Activated CD8-positive, alpha-beta memory T cell treated with anti-CD3 and anti-CD28 coated beads for 36 hours (primary cell): Measurements from ENCODE around the gene CCDC30. TPM values are rescaled to one million over a fixed set of nuclear protein-coding genes. Genes with fewer than 3 reads are reported as not detected.
"Not testable (repeated sequence)": the region's sequence is repeated elsewhere in the genome, so short reads cannot be mapped to it uniquely, and the experiment has no call there.

Source experiments
- CTCF ChIA-PET: fragments of 350-600 bp; sonication (Branson Sonifier 250); formaldehyde crosslinking; loops from one replicate; lab custom pipeline; 2021; ENCODE audit warnings: antibody characterized with exemption; lab: Charles Lee
- POLR2A ChIA-PET: fragments of 350-600 bp; sonication (Branson Sonifier 250); formaldehyde crosslinking; loops from one replicate; lab custom pipeline; 2021; ENCODE audit warnings: antibody characterized with exemption; lab: Charles Lee
- total RNA-seq, 2 experiments: library from RNA; stranded (reverse); gene quantifications; one replicate each; pipeline ENCODE4 v1.2.3, GENCODE V29; 2021

CCDC30 gene
- total RNA-seq, 2 experiments from 2014 or later: 1.8 to 1.9 TPM

DNA sequence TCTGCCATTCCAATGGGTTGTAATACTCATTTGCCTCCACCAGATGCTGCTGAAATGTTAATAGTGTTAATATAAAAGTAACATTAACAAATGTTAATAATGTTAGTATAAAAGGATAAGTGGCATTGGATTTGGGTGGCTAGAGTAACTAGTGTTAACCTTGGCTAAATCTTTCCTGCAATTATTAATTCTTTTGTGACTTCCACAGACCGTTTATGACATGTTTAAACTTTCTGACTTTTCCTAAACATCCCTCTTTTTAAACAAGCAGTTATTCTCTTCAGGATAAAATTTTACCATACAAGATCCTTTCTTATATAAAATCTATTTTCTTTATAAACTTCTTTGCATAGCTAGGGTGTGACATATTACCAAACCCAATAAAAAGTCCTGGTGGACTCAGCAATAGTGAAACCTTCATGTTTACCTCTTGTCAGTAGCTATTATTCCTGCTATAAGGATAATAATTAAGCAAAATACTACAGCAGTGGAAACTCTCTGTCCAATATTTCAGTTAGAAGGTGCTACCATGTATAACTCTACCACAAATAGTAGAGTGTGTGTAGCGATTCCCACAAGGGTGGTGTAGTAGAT lies 41.5 kb downstream of the CCDC30 start:
- ChIA-PET POLR2A (no interaction called here), CTCF (no interaction called here)

DNA sequence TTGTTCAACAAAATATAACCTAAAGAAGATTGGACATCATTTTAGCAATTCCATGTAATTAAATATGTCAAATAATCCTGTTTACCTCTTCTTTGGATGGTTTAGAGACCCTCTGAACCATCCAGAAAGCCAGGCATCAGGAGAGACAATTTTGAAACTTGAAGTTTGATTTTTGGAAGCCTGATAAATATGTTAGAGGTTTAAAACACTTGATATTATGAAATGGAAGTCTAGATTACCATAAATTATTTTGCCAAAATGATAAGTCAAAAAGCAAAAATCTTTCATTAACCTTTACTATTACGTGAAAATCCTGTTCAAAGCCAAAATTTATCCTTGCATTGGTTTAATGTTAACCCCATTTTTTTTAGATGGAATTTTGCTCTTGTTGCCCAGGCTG lies 43.5 kb downstream of the CCDC30 start:
- CTCF ChIA-PET: no interaction called here

DNA sequence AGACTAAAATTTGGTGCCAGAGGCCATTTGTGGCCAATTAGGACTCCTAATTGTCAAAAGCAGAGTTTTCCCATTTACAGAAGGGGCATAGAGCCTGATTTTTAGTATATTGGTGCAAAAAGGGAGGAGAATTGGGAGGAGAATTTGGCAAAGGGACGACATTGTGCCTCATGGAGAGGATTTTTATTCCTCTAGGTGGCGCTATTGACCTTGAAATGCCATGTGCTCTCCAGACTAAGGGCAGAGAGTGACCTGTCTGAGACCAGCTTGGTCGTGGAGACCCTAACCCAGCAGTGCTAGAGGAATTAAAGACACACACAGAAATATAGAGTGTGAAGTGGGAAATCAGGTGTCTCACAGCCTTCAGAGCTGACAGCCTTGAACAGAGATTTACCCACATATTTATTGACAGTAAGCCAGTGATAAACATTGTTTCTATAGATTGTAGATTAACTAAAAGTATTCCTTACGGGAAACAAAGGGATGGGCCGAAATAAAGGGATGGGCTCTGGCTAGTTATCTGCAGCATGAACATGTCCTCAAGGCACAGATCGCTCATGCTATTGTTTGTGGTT lies 48.6 kb downstream of the CCDC30 start:
- CTCF ChIA-PET, POLR2A ChIA-PET: not testable (repeated sequence)

More for the DNA sequence above, 43.5 kb downstream of the CCDC30 start:
- POLR2A ChIA-PET: no interaction called here

DNA sequence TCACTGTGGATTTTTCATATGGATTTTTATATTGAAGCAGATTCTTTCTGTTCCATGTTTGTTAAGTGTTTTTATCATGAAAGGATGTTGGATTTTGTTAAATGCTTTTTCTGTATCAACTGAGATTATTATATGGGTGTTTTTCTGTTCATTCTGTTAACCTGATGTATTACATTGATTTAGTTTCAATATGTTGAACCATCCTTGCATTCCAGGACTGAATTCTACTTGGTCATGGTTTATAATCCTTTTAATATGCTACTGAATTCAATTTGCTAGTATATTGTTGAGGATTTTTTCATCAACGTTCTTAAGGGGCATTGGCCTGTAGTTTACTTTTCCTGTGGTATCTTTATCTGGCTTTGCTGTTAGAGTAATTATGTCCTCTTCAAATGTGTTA lies 55.8 kb downstream of the CCDC30 start:
- ChIA-PET CTCF (no interaction called here), POLR2A (no interaction called here)

DNA sequence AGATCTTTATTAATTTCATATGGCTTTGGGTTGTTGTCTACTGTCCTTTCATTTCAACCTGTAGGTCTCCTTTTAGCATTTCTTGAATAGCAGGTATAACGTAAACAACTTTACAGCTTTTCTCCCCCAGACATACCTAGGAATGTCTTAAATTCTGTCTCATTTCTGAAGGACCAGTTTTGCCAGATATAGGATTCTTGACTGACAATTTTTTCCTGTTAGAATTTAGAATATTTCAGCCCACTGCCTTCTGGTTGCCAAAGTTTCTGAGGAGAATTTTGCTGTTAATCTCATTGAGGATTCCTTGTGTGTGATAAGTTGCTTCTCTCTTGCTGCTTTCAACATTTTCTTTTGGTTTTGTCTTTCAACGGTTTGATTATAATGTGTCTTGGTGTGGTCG lies 60.1 kb downstream of the CCDC30 start:
- CTCF ChIA-PET: interaction anchor here (0.6 kb wide), 1 partner anchor 246 kb away, joined by 5 read pairs; no protein-coding TSS in a partner anchor
- POLR2A ChIA-PET: no interaction called here

DNA sequence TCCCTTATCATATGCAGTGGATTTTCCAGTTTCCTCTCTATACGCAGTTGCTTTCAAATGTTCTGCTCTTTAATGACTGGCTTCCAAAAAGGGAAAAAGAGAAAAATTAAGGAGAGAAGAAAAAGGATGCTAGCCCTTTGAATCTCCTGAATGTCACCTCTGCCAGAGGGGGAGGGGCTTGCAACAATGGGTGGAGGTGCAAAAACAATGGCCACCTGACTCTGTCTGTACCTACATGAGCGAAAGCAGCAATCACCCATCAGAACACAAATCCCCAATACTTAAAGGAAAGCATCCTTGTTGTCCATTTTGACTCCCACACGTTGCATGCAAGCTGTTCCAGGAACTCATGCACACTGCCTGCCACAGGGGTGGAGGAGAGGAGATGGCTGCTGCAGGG lies 61.2 kb downstream of the CCDC30 start:
- ChIA-PET CTCF (no interaction called here), POLR2A (no interaction called here)

DNA sequence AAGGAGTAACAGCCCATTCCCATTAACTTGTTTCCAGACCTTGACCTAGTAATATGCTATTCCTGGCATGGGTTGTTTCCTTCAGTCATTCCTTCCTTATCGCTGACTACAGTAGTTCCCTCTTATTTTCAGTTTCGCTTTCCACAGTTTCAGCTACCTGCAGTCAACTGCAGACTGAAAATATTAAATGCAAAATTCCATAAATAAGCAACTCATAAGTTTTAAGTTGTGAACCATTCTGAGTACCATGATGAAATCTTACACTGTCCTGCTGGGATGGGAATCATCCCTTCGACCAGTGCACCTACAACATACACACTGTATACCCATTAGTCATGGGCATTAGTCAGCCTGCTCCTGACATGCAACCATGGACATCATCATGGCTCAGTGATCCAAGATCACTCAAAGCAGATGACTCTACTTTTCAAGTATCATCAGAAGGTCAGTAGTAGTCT lies 66.7 kb downstream of the CCDC30 start:
- POLR2A ChIA-PET: no interaction called here

DNA sequence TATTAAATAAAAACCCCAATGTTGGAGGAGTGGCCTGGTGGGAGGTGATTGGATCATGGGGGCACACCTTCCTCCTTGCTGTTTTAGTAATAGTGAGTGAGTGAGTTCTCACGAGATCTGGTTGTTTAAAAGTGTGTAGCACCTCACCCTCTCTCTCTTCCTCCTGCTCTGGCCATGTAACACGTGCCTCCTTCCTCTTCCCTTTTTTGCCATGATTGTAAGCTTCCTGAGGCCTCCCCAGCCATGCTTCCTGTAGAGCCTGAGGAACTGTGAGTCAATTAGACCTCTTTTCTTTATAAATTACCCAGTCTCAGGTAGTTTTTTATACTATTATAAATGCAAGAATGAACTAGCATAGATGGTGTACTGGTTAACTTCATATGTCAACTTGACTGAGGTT lies 68.0 kb downstream of the CCDC30 start:
- ChIA-PET POLR2A (no interaction called here), CTCF (no interaction called here)

More for the DNA sequence above, 66.7 kb downstream of the CCDC30 start:
- CTCF ChIA-PET: no interaction called here

DNA sequence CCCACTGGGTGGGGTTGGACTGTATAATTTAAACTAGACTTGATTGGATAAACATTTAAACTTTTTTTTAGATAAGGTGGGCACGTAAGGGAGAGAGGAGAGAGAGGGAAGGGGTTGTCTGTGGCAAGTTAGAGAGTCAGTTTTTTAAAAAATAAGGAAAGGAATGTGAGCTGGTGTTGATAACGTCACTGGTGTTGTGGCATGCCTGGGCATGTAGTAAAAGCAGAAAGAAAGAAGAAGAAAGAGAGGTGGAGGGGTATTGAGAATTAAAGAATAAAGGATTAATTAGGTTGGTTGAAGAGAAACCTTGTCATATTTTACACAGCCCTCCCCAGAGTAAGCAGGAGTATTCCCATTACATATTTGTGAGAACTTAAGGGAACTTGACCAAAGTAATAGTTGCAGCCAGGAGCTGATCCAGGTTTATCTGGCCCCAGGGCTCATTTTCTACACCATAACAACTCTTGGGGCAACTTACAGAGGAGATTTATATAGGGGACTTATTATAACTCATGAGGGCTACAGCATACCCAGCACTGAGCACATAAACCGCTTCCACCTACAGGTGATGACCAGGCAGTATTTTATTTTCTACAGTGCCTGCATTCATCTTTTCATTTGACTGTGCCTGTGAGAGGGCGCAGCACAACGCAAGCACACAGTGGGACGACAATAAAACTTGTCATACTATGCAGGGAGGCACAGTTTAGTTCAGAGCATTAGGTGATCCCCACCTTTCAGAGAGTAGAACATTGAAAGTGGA lies 70.2 kb downstream of the CCDC30 start:
- POLR2A ChIA-PET: no interaction called here
- CTCF ChIA-PET: interaction anchor here (0.6 to 1.0 kb wide), 3 partner anchors 200 to 499 kb away, joined by 3 to 5 read pairs (median 4); no protein-coding TSS in a partner anchor

DNA sequence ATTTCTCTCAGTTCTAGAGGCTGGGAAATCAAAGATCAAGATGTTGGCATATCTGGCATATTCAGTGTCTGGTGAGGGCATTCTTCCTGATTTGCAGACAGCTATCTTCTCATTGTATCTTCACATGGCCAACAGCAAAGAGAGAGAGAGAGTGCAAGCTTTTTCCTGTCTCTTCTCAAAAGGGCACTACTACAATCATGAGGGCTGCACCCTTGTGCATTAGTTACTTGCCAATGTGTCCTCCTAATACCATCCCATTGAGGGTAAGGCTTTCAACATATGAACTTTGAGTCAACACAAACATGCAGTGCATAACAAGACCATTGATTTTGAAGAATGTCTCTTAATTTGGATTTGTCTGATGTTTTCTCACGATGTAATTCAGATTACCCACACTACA lies 78.0 kb downstream of the CCDC30 start:
- CTCF ChIA-PET: no interaction called here
- POLR2A ChIA-PET: no interaction called here

DNA sequence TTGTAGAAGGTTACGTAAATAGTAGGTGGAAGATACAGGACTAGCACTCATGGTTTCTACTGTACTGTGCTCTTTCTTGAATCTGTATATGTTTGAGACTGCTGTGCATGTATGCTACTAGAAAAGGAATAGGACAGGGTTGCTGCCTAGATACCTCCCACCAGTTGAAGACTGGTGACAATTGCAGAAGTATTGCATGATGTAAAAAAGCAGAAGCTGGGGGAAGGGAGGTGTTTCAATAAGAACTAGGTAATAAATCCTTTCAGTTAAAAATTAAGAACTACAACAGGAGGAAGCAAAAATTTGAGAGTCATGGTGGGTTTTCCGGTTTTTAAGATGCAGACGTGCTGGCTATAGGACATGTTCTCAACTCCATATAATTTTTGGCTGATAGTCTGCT lies 88.1 kb downstream of the CCDC30 start:
- POLR2A ChIA-PET: no interaction called here
- CTCF ChIA-PET: no interaction called here

DNA sequence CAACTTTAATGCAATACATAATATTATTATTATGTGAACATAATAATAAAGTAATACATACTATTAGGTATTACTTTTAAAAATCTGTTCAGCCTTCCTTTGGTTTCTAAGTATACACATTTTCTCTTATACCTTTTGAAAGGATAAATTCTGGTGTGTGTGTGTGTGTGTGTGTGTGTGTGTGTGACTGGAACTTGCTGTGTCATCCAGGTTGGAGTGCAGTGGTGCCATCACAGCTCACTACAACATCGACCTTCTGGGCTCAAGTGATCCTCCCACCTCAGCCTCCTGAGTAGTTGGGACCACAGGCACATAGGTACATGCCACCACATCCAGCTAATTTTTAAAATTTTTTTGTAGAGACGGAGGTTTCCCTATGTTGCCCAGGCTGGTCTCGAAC lies 88.5 kb downstream of the CCDC30 start:
- CTCF ChIA-PET: no interaction called here
- POLR2A ChIA-PET: no interaction called here

DNA sequence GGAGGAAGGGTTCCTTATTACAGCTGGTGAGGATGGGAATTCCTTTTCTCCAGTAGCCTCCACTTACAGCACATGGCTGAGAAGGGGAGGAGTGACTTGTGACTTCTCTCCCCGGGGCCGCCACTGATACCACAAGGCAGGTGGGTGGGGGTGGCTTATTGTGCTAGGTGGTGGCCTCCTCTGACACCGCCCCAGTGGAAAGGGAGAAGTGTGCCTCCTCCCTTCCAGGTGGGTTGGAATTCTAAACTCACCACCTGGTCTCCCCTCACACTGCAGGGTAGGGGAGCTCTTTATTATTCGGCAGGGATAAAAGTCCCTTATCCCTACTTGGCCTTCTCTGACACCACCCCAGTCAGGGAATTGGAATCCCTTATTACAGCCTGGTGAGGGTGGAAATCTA lies 89.5 kb downstream of the CCDC30 start:
- ChIA-PET CTCF (no interaction called here), POLR2A (no interaction called here)

DNA sequence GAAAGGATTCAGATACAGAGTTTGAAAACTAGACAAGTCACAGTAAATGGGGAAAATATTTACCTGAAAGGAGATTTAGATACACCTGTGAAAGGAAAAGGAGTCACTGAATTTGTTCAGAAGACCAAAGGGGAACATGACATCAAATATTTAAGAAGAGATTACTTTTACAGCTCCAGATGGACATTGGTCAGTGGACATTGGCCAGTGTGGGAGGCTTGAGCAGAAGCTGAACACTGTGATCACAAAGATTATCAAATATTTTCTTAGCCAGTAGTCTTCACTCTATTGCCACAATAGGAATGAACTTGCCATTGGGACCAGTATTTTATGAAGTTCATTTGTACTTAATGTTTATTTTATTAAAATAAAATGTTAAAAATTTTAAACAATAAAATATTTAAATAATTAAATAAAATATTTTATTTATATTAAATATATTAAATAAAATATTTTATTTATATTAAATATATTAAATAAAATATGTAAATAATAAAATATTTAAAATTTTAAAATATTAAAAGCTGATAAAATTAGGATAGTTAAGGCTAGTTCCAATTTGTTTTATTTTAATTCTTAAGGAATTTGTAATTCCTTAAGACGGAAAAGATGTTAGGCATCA lies 94.3 kb downstream of the CCDC30 start:
- CTCF ChIA-PET: no interaction called here
- POLR2A ChIA-PET: no interaction called here

DNA sequence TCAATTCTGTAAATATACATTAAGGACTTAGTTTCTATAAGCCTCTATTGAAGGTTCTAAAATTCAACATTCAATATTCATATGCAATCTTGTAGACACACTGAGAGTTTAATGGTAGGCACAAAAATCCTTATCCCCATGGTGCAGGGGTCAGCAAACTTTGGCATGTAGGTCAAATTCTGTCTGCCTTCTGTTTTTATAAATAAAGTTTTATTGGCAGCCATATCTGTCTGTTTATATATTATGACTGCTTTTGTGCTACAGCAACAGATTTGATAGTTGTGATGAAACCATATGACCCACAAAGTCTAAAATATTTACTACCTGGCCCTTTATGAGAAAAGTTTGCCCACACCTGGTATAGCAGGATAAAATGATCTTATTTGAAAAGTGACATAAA lies 104.0 kb downstream of the CCDC30 start:
- ChIA-PET POLR2A (no interaction called here), CTCF (interaction anchor here (2.5 kb wide), 1 partner anchor 11 kb away, joined by 7 read pairs; no protein-coding TSS in a partner anchor)

DNA sequence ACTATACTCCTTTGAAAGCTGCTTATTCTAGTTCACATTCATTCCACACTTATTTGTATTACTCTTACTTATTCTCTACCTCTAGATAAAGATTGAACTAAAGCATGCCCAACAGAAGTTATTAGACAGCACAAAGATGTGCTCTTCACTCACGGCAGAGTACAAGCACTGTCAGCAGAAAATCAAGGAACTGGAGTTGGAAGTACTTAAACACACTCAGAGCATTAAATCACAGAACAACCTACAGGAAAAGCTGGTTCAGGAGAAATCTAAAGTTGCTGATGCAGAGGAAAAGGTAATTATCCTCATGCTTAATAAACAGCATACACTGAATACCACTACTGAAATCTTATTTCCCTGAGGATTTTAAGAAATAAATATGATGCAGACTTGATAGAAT lies 113.8 kb downstream of the CCDC30 start:
- ChIA-PET CTCF (interaction anchor here (1.0 to 1.1 kb wide), 2 partner anchors 181 to 190 kb away, joined by 3 to 5 read pairs; partner anchors contain the start of genes C1orf50 and P3H1), POLR2A (no interaction called here)

DNA sequence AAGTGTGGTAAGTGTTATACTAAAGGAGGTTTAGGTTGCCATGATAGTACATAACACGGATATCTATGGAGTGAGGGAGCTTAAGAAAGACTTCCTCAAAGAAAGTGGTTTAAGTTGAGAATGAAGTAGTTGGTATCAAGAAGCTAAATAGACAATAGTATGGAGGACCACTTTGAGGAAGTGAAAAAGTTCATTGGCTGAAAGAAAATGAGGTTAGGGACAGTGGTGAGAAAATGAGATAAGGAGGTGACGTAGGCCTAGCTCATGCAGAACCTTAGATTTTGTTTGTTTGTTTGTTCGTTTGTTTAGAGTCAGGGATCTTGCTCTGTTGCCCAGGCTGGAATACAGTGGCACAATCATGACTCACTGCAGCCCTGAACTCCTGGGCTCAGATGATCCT lies 122.9 kb downstream of the CCDC30 start:
- POLR2A ChIA-PET: no interaction called here

DNA sequence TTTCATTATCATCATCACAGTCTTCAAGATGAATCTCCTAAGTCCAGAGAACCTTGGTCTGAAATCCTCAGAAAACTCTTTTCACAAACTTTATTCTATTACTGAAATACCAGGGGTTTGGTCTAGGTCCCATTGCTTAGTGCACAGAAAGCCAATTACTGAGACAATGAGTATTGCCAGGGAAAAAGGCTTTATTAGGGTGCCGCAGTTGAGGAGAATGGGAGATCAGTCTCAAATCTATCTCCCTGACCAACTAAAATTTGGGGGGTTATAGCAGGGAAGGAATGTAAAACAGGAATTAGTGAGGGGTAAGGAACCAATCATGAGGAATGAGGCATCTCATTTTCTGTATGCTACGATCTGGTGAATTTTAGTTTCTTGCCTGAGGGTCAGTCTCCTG lies 124.7 kb downstream of the CCDC30 start:
- CTCF ChIA-PET: no interaction called here
- POLR2A ChIA-PET: no interaction called here

More for the DNA sequence above, 122.9 kb downstream of the CCDC30 start:
- CTCF ChIA-PET: no interaction called here

DNA sequence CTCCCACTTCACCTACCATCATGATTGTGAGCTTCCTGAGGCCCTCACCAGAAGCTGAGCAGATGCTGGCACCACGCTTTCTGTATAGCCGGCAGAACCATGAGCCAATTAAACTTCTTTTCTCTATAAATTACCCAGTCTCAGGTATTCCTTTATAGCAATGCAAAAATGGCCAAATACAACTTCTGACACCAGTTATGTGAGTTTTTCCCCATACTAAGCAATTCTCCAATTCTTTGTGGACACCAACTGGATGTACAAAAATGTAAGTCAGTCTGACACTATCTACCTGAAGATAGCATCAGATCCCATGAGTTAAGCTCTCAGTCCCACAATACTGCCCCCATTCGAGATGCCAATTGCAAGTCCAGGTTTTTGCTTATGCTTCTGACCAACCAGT lies 129.7 kb downstream of the CCDC30 start:
- ChIA-PET POLR2A (no interaction called here), CTCF (no interaction called here)

DNA sequence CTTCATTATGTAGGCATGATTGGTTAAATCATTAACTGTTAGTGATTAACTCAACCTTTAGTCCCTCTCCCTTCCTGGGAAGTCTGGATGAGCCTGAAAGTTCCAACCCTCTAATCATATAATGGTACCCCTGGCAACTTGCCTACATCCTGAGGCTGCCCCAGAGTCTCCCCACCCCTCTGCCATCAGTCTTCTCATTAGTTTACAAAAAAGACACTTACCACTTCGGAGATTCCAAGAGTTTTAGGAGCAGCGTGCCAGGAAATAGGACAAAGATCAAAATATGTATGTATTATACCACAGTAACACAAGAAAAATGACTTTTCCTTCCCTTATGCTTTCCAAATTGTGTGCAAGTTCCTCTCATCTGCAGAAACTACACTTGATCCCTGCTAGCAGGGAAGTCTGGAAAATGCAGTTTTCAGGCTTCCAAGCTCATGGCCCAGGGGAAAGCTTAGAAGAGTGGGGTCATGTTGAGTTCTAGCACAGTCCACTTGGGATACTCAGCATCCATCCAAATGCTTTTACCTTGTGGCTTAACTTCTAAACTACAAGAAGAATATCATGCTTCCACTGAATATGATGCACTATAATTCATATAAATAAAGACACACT lies 130.5 kb downstream of the CCDC30 start:
- CTCF ChIA-PET: no interaction called here
- POLR2A ChIA-PET: no interaction called here
